ENCODE data around the gene SMARCD3.

GRCh38 chr7:151192002-151192539, 56.4 kb downstream of the SMARCD3 start:
- TF ChIP-seq CTCF (IDR thresholded peaks at IDR 0.05) = no peak
- no peak for TF ChIP-seq POLR2A (IDR thresholded peaks at IDR 0.05)

Data from uterus (tissue), 2 donors.